HG02870 (cell line): ENCODE data around the gene CLCN7.
"Not testable (repeated sequence)": the region's sequence is repeated elsewhere in the genome, so short reads cannot be mapped to it uniquely, and the experiment has no call there.

Source experiments
- ATAC-seq: cut with Tn5 transposase; IDR thresholded peaks from one replicate; pipeline ENCODE4 v1.9.1; 2021; ENCODE audit warnings: mild to moderate bottlenecking, moderate library complexity; ENCODE audit not compliant: unreplicated experiment

CLCN7 gene

DNA sequence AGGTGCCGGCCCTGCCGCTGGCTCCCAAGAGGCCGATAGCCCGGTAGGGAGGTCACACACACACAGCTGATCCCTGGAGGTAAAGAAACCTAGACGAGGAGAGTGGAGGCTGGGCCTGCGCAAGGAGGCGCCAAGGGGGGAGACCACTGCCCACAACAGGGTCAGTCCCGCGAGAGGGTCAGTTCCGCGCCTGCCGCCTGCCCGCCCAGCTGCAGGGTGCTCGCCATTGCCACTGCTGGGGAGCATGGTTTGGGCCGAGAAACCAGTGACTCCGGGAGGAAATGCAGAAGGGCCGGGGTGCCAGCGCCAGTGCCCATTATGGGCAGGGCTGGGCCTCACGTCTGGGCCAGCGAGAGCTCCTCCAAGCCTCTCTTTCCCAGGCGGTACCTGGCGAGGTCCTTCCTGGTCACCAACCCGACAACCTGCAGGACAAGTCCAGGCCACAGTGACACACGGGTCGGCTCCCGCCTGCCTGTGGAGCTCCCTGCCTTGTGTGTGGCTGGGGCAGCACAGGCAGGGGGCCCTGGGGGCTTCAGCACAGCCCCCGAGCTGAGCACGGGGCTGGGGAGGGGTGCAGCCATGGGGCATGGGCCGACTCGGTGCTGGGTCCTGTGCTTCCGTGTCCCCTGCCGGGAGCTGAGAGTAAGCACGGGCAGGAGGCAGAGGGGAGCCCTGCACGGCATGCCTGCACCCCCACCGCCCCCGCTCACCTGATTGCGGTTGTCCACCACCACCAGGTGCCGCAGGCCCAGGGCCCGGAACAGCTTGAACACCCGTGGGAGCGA is 28.3 kb downstream of the CLCN7 start:
- no peak for ATAC-seq

GRCh38 chr16:1445518-1446203 is 29.2 kb downstream of the CLCN7 start:
- no peak for ATAC-seq

DNA sequence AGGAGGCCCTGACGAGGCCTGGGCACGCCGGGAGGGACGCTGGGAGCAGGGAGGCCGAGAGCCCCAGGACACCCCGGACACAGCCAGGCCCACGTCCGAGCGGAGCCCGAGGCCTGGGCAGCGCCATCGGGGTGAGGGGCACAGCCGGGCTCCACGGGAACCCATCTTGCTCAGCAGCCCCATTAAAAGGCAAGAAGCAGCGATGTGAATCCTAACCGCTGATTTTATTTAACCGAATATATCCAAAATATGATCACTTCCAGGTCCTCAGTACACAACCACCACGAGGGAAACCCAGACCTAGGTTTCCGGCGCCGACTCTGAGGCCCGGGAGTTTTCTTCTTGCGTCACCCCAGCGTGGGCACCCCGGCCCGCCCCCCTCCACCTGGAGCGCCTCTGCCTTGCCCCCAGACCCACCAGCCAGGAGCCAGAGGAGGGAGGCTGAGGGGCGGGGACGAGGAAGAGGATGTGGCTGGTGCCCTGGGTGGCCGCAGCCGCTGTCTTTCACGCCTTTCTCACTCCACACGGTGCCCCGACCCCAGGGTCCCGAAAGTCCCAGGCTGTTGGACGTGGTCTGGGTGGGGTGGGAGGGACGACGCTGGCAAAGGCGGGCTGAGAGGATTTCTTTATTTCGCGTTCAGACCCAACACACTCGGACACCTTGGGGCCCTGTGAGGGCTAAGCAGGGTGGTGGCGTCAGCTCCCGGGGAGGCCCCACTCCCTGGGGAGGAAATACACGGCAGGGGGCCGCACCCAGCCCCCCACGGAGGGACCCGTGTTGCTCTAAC is 29.9 kb downstream of the CLCN7 start:
- no peak for ATAC-seq

DNA sequence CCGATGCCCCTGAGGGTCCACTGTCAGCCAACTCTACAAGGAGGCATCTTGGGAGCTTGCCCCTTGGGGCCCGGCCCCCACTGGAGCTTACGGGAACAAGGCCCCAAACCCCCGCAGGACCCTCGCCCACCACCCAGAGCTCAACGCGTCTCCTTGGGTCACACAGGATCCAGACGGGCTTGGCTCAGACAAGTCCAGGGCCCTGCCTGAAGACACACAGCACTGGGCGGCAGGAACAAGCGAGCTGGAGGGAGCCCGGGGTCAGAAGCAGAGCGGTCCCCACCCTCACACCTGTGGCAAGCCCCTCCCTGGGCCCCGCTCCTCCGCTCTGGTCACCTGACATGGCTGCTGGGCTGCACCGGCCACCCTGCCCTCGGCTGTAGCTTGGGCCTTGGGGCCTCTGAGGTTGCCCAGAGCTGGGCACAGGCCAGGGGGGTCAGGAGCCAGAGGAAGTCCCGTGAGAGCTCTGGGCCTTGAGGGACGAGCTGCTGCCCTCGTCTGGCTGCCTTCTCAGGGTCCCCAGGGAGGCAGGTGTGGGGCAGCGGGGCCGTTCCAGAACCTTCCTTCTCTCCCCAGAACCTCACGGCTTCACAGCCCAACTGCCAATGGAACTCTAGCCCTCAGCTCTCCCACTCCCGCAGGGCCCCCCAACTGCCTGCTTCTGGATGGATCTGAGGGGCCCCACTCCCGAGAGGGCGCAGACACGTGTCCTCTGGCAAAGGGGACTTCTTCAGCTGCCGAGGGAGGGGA is 30.7 kb downstream of the CLCN7 start, which contains the start of gene CCDC154:
Gene CCDC154, minus strand, starts transcription at position 577 of the 750 bp plus-strand sequence. Its CDS starts 234 bp downstream, at position 343.
- ATAC-seq = no peak

DNA sequence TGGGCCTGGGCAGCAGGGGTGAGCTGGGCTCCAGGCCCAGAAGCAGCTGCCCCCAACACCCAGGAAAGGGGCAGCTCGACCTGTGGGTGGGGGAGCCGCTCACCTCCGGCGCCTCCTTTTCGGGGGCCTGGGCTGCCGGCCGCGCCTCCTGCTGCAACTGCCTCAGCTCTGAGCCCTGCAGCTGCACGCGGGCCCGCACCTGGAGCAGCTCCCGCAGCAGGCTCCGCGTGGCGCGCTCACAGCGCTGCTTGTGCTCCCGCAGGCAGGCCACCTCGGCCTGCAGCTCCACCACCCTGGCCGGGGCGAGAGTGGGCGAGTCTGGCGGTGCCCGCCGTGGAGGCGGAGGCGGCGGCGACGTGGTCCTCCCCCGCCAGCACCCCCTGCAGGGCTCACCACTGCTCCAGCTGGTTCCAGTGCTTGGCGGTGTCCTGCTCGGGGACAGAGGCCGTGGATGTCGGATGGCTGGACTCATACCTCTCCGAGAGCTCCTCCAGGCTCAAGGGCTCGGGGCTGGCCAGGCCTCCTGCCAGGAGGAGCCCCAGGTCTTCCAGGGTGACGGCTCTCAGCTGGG is 31.3 kb downstream of the CLCN7 start:
- ATAC-seq = no peak

DNA sequence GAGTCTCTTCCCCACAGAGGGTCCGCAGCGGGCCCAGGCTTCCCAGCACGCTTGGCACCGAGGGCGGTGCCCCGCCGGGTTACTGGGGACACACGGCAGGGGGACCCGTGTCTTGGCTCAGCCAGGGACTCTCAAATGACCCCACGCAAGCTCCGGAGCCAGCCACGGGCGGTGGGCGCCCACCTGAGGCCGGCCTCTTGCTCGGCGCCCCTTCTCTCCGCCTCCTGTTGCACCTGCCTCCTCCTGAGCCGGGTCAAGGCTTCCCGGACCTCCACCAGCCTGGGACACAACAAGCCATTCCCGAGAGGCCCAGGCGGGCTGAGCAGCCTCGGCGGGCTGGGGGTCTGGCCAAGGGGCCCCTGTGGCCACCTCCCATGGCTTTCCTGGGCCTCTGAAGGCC is 32.1 kb downstream of the CLCN7 start:
- no peak for ATAC-seq

DNA sequence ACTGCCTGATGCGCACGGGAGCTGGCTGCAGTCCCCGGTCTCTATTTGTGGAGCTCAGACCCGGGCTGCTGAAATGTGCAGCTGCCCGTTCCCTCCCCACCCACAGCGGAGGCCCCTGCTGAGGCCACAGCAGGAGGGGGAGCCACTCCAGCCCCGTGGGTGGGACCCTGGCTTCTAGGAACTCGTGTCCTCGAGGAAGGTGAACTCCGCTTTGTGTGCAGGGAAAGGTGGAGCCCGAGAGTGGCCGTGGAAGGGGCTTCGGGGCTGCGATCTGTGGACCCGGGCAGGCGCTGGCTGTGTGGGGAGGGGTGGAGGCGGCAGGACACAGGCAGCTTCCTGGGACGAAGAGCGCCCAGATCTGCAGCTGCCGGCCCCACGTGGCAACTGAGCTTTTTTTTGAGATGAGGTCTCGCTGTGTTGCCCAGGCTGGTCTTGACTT is 33.4 kb downstream of the CLCN7 start:
- no peak for ATAC-seq

- ATAC-seq = not testable (repeated sequence)
Observed at GRCh38 chr16:1439699-1440074, 35.1 kb downstream of the CLCN7 start.

DNA sequence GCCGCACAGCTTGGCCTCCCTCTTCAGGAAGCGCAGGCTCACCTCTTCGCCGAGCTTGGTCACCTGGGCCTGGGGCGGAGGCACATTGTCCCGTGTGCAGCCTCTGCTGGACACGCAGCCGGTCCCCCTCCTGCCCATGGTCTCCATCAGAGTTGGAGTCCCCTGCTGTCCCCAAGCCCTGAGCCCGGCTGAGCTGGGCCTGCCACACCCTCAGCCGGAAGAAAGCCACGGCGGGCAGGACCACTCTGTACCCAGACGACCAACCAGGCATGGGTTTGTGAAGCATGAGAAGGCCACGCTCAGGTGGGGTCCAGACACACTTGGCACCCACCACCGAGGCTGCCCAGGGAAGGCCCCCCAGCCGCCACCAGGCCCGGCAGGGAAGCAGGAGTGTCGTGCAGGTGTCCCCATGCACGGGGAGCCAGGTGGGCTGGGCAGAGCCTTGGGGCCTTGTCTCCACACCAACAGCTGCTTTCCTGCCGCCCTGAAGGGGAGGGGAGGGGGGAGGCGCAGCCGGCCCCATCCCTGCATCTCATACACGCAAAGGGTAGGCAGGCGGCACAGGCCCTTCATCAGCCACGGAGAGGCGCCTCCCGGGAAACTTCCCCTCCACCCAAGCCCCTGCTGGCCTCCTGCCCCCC is 35.6 kb downstream of the CLCN7 start:
- no peak for ATAC-seq

- no peak for ATAC-seq
Observed at GRCh38 chr16:1438229-1439057, 36.4 kb downstream of the CLCN7 start.

DNA sequence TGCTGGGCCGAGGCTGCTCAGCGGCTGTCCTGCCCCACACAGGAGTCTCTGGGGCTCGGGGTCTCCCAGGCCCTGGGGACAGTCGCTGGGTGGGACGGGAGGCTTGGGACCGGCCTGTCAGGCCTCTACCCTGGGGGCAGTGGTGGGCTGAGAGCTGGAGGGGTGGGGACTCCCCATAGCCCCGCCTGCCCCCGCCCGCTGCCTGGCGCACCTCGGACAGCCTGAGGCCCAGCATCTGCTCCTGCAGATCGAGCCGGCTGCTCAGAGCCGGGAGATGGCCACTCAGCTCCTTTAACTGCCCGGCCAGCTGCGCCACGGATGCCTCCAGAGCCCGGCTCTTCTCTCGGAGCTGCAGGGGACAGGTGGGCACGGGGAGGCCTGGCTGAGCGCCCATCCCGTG is 37.2 kb downstream of the CLCN7 start:
- ATAC-seq = no peak

- no peak for ATAC-seq
Observed at GRCh38 chr16:1436731-1437355, 38.0 kb downstream of the CLCN7 start.

- no peak for ATAC-seq
Observed at GRCh38 chr16:1435921-1436697, 38.7 kb downstream of the CLCN7 start.

DNA sequence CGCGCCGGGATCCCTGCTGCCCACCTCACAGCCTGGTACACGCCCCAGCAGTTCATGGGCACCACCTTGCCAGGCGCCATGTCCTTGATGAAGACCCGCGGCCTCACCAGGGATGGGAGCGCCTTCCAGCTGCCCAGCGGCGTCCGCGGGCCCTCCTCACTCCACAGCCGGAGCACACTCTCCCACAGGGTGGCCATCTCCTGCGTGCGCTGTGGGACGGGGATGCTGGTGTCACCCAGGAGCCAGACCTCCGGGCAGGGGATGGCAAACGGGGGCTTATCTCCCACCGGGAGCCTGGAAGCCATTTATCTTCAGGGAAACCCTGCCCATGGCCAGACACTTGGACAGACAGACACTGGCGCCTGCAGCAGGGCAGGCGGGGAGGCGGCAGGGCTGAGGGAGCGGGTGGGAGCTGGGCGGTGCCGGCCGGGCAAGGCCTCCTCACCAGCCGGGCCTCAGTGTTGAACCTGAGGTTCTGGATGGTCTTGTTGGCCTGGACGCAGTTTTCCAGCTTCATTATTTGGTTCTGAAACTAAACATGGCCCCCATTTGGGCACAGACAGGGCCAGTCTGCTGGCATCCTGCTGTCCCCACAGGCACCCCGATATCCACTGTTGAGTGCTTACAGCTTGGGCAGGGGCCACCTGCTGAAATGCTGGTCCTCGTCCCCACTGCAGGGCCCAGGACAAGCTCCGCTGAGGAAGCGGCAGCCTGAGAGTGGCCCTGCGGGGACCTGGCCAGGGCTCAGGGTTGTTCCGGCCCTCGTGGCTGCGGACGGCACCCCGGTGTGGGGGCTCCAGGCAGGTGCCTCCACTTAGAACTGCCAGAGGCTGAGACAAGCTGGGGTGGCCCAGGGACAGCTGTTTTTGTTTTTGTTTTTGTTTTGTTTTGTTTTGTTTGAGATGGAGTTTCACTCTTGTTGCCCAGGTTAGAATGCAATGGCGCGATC is 39.9 kb downstream of the CLCN7 start:
- no peak for ATAC-seq

GRCh38 chr16:1433756-1434155 is 41.1 kb downstream of the CLCN7 start:
- ATAC-seq = no peak

GRCh38 chr16:1433263-1433560 is 41.6 kb downstream of the CLCN7 start:
- no peak for ATAC-seq
